HEK293 (cell line): ENCODE results near the gene EXD2.

Experiments
- YY1 ChIP-seq: fragments of 450-650 bp; formaldehyde crosslinking; IDR thresholded peaks from 2 replicates; pipeline ENCODE4 v1.5.1; 2018; ENCODE audit warnings: missing biosample characterization, missing genetic modification characterization
- ZBTB1 ChIP-seq: fragments of 450-650 bp; formaldehyde crosslinking; IDR thresholded peaks from 2 replicates; pipeline ENCODE4 v1.5.1; 2016; ENCODE audit warnings: missing biosample characterization, missing genetic modification characterization
- ZBTB7A ChIP-seq: fragments of 450-650 bp; formaldehyde crosslinking; IDR thresholded peaks from 2 replicates; pipeline ENCODE4 v1.5.1; 2016; ENCODE audit warnings: low read depth, missing biosample characterization, missing genetic modification characterization
- ZEB2 ChIP-seq: fragments of 450-650 bp; formaldehyde crosslinking; IDR thresholded peaks from 2 replicates; pipeline ENCODE4 v1.5.1; 2016; ENCODE audit warnings: missing biosample characterization, missing genetic modification characterization
- ZNF133 ChIP-seq: fragments of 450-650 bp; formaldehyde crosslinking; IDR thresholded peaks from 2 replicates; pipeline ENCODE4 v1.5.1; 2016; ENCODE audit warnings: missing biosample characterization, missing genetic modification characterization
- ZNF184 ChIP-seq: fragments of 450-650 bp; IDR thresholded peaks from 2 replicates; pipeline ENCODE4 v1.5.1; 2018; ENCODE audit warnings: missing biosample characterization, mild to moderate bottlenecking, missing genetic modification characterization
- ZNF426 ChIP-seq: fragments of 450-650 bp; formaldehyde crosslinking; IDR thresholded peaks from 2 replicates; pipeline ENCODE4 v1.5.1; 2017; ENCODE audit warnings: missing biosample characterization, missing genetic modification characterization, mild to moderate bottlenecking, inconsistent platforms, moderate library complexity
- ZNF530 ChIP-seq: fragments of 450-650 bp; formaldehyde crosslinking; IDR thresholded peaks from 2 replicates; pipeline ENCODE4 v1.5.1; 2016; ENCODE audit warnings: low read depth, missing biosample characterization, missing genetic modification characterization
- TF ChIP-seq, protein P1 (sequence below): fragments of 450-650 bp; formaldehyde crosslinking; IDR thresholded peaks from 2 replicates; pipeline ENCODE4 v1.5.1; 2016; ENCODE audit warnings: missing biosample characterization, missing genetic modification characterization
- TF ChIP-seq, protein P2 (sequence below): fragments of 450-650 bp; formaldehyde crosslinking; IDR thresholded peaks from 2 replicates; pipeline ENCODE4 v1.5.1; 2016; ENCODE audit warnings: missing biosample characterization, missing genetic modification characterization

GRCh38 chr14:69288956-69289705 is 97.8 kb downstream of the EXD2 start:
- no peak for TF ChIP-seq ZNF530 (tag by site-specific recombination)
- TF ChIP-seq, protein P1, sequence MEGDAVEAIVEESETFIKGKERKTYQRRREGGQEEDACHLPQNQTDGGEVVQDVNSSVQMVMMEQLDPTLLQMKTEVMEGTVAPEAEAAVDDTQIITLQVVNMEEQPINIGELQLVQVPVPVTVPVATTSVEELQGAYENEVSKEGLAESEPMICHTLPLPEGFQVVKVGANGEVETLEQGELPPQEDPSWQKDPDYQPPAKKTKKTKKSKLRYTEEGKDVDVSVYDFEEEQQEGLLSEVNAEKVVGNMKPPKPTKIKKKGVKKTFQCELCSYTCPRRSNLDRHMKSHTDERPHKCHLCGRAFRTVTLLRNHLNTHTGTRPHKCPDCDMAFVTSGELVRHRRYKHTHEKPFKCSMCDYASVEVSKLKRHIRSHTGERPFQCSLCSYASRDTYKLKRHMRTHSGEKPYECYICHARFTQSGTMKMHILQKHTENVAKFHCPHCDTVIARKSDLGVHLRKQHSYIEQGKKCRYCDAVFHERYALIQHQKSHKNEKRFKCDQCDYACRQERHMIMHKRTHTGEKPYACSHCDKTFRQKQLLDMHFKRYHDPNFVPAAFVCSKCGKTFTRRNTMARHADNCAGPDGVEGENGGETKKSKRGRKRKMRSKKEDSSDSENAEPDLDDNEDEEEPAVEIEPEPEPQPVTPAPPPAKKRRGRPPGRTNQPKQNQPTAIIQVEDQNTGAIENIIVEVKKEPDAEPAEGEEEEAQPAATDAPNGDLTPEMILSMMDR (tag by site-specific recombination), result no peak
- TF ChIP-seq ZNF133, result no peak
- TF ChIP-seq ZBTB1, result no peak
- no peak for TF ChIP-seq ZNF184
- no peak for TF ChIP-seq ZEB2
- TF ChIP-seq, protein P2, sequence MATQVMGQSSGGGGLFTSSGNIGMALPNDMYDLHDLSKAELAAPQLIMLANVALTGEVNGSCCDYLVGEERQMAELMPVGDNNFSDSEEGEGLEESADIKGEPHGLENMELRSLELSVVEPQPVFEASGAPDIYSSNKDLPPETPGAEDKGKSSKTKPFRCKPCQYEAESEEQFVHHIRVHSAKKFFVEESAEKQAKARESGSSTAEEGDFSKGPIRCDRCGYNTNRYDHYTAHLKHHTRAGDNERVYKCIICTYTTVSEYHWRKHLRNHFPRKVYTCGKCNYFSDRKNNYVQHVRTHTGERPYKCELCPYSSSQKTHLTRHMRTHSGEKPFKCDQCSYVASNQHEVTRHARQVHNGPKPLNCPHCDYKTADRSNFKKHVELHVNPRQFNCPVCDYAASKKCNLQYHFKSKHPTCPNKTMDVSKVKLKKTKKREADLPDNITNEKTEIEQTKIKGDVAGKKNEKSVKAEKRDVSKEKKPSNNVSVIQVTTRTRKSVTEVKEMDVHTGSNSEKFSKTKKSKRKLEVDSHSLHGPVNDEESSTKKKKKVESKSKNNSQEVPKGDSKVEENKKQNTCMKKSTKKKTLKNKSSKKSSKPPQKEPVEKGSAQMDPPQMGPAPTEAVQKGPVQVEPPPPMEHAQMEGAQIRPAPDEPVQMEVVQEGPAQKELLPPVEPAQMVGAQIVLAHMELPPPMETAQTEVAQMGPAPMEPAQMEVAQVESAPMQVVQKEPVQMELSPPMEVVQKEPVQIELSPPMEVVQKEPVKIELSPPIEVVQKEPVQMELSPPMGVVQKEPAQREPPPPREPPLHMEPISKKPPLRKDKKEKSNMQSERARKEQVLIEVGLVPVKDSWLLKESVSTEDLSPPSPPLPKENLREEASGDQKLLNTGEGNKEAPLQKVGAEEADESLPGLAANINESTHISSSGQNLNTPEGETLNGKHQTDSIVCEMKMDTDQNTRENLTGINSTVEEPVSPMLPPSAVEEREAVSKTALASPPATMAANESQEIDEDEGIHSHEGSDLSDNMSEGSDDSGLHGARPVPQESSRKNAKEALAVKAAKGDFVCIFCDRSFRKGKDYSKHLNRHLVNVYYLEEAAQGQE (tag by site-specific recombination), result no peak
- no peak for TF ChIP-seq ZNF426 (tag by site-specific recombination)
- no peak for TF ChIP-seq ZBTB7A (tag by site-specific recombination)
- no peak for TF ChIP-seq YY1
